AG04450 (cell line): ENCODE results near the gene WASL. TPM values are rescaled to one million over a fixed set of nuclear protein-coding genes. Genes with fewer than 3 reads are reported as not detected.

Experiments
- CTCF ChIA-PET: fragments of 300-600, 350-600 bp; formaldehyde crosslinking; extraction: SDS; loops from one replicate; lab custom pipeline; 2022; ENCODE audit warnings: antibody characterized with exemption, inconsistent platforms; lab: Charles Lee
- POLR2A ChIA-PET: fragments of 350-600 bp; formaldehyde crosslinking; extraction: SDS; loops from one replicate; lab custom pipeline; 2021; ENCODE audit warnings: antibody characterized with exemption, inconsistent platforms; lab: Yijun Ruan, JAX
- DNase-seq: peaks from one replicate; pipeline ENCODE4 v3.0.0-alpha.2; 2011; ENCODE audit warnings: low read depth, low spot score
- H3K27ac ChIP-seq: one replicate; pipeline ENCODE4 v1.5.1; 2012; ENCODE audit warnings: low read depth, low read length, control low read depth
- H3K27me3 ChIP-seq: one replicate; pipeline ENCODE4 v1.6.0; 2012; ENCODE audit warnings: low read length; ENCODE audit not compliant: control insufficient read depth, insufficient read depth
- H3K4me3 ChIP-seq: 2 replicates; pipeline ENCODE4 v1.5.1; 2011; ENCODE audit warnings: mild to moderate bottlenecking, low read depth, low read length, control low read depth
- H3K9me3 ChIP-seq: 2 replicates; pipeline ENCODE4 v1.5.1; 2012; ENCODE audit warnings: low read length; ENCODE audit not compliant: control insufficient read depth, insufficient read depth
- polyA plus RNA-seq: library from polyadenylated mRNA; depleted of rRNA; stranded (reverse); fragments of >200 nt; gene quantifications from 2 replicates; pipeline ENCODE4 v1.2.3, GENCODE V29; 2011
- TF ChIP-seq, protein P1 (sequence below): IDR thresholded peaks from 2 replicates; pipeline ENCODE4 v1.5.1; 2011; ENCODE audit warnings: low read depth, low read length, control low read depth, inconsistent platforms

Gene WASL
- polyA plus RNA-seq, 1 experiment, result 11.9 TPM

GRCh38 chr7:123712619-123713018 is 36.2 kb downstream of the WASL start:
- Histone ChIP-seq H3K4me3 (no peak overlapping the region), H3K9me3 (no peaks in the 10 kb centered on the region), H3K27ac (no peak overlapping the region), H3K27me3 (no peaks in the 10 kb centered on the region)
- TF ChIP-seq, protein P1, sequence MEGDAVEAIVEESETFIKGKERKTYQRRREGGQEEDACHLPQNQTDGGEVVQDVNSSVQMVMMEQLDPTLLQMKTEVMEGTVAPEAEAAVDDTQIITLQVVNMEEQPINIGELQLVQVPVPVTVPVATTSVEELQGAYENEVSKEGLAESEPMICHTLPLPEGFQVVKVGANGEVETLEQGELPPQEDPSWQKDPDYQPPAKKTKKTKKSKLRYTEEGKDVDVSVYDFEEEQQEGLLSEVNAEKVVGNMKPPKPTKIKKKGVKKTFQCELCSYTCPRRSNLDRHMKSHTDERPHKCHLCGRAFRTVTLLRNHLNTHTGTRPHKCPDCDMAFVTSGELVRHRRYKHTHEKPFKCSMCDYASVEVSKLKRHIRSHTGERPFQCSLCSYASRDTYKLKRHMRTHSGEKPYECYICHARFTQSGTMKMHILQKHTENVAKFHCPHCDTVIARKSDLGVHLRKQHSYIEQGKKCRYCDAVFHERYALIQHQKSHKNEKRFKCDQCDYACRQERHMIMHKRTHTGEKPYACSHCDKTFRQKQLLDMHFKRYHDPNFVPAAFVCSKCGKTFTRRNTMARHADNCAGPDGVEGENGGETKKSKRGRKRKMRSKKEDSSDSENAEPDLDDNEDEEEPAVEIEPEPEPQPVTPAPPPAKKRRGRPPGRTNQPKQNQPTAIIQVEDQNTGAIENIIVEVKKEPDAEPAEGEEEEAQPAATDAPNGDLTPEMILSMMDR, result no peak
- ChIA-PET POLR2A (interaction anchor here (0.7 to 1.2 kb wide), 2 partner anchors 11 to 36 kb away, joined by 3 to 7 read pairs; partner anchors contain the start of gene WASL), CTCF (interaction anchor here (0.6 to 3.7 kb wide), 5 partner anchors 11 to 130 kb away, joined by 3 to 16 read pairs (median 3); no protein-coding TSS in a partner anchor)
- DNase-seq, result peak; percentile 30

DNA sequence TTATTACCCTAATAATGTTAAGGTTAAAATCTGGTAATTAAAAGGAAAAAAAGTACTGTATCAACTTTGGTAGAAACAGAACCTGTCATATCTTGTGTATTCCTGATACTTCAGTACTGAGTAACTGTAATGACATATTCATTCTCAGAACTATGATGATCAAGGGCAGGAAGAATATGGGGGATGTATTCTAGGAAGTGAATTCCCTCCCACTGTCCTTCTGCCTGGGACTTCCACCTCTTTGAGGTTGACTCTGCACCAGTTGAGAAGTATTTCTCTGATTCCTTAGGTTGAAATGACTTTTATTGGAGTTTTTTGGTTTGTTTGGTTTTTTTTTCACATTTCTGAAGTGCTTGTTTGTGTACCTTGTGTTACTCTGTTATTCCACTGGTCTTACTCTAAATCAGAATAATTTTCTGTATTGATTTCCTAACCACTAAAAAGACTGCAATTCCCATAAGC is 36.9 kb downstream of the WASL start:
- CTCF ChIA-PET, result interaction anchor here (0.6 to 3.7 kb wide), 4 partner anchors 10 to 129 kb away, joined by 3 to 16 read pairs (median 4); no protein-coding TSS in a partner anchor
- Histone ChIP-seq H3K27me3 (no peaks in the 10 kb centered on the region), H3K27ac (no peak overlapping the region), H3K9me3 (no peaks in the 10 kb centered on the region), H3K4me3 (no peak overlapping the region)
- POLR2A ChIA-PET, result no interaction called here
- no peak for DNase-seq
- TF ChIP-seq, protein P1, result no peak

- TF ChIP-seq, protein P1, result no peak
- ChIA-PET CTCF (interaction anchor here (1.0 kb wide), 1 partner anchor 9 kb away, joined by 5 read pairs; no protein-coding TSS in a partner anchor), POLR2A (no interaction called here)
Observed at GRCh38 chr7:123710683-123711082, 38.1 kb downstream of the WASL start.

GRCh38 chr7:123709525-123709924 is 39.3 kb downstream of the WASL start:
- TF ChIP-seq, protein P1, result no peak
- no peak for DNase-seq
- Histone ChIP-seq H3K27me3 (no peaks in the 10 kb centered on the region), H3K4me3 (no peak overlapping the region), H3K27ac (no peak overlapping the region), H3K9me3 (no peaks in the 10 kb centered on the region)
- ChIA-PET POLR2A (no interaction called here), CTCF (interaction anchor here (1.0 kb wide), 1 partner anchor 8 kb away, joined by 5 read pairs; no protein-coding TSS in a partner anchor)

More at GRCh38 chr7:123710683-123711082, 38.1 kb downstream of the WASL start:
- no peak for DNase-seq
- Histone ChIP-seq H3K27ac (no peak overlapping the region), H3K4me3 (no peak overlapping the region), H3K27me3 (no peaks in the 10 kb centered on the region), H3K9me3 (no peaks in the 10 kb centered on the region)

- H3K9me3 ChIP-seq, result no peaks in the 10 kb centered on the region
- no peaks in the 10 kb centered on the region for H3K27me3 ChIP-seq
- no peak for DNase-seq
- TF ChIP-seq, protein P1, result no peak
- no peak overlapping the region for H3K27ac ChIP-seq
- ChIA-PET POLR2A (no interaction called here), CTCF (interaction anchor here (2.1 kb wide), 1 partner anchor 23 kb away, joined by 8 read pairs; no protein-coding TSS in a partner anchor)
- H3K4me3 ChIP-seq, result no peak overlapping the region
Observed at GRCh38 chr7:123705211-123705901, 43.4 kb downstream of the WASL start.
